ENCODE results near the gene FBXW4.

Gene FBXW4

GRCh38 chr10:101658975-101659374 lies 36.0 kb downstream of the FBXW4 start:
- TF ChIP-seq ZFX (IDR thresholded peaks at IDR 0.05; ENCODE audit: borderline replicate concordance) (no peak), CTCF (IDR thresholded peaks at IDR 0.05) (no peak)
- no peak overlapping the region for H3K27ac ChIP-seq

- TF ChIP-seq CTCF (IDR thresholded peaks at IDR 0.05): no peak
- no peak for TF ChIP-seq ZFX (IDR thresholded peaks at IDR 0.05; ENCODE audit: borderline replicate concordance)
- no peak overlapping the region for H3K27ac ChIP-seq
Measured at GRCh38 chr10:101656890-101657289, 38.1 kb downstream of the FBXW4 start.

- no peak overlapping the region for H3K27ac ChIP-seq
- TF ChIP-seq CTCF (IDR thresholded peaks at IDR 0.05): no peak
- no peak for TF ChIP-seq ZFX (IDR thresholded peaks at IDR 0.05; ENCODE audit: borderline replicate concordance)
Measured at GRCh38 chr10:101655570-101655969, 39.4 kb downstream of the FBXW4 start.

- no peak overlapping the region for H3K27ac ChIP-seq
- TF ChIP-seq ZFX (IDR thresholded peaks at IDR 0.05; ENCODE audit: borderline replicate concordance) (no peak), CTCF (IDR thresholded peaks at IDR 0.05) (no peak)
Measured at GRCh38 chr10:101653536-101653935, 41.4 kb downstream of the FBXW4 start.

GRCh38 chr10:101651336-101651735 lies 43.6 kb downstream of the FBXW4 start:
- H3K27ac ChIP-seq: no peak overlapping the region

GRCh38 chr10:101650863-101651262 lies 44.1 kb downstream of the FBXW4 start:
- no peak overlapping the region for H3K27ac ChIP-seq
- TF ChIP-seq ZFX (IDR thresholded peaks at IDR 0.05; ENCODE audit: borderline replicate concordance) (no peak), CTCF (IDR thresholded peaks at IDR 0.05) (no peak)

More at GRCh38 chr10:101651336-101651735, 43.6 kb downstream of the FBXW4 start:
- no peak for TF ChIP-seq CTCF (IDR thresholded peaks at IDR 0.05)
- no peak for TF ChIP-seq ZFX (IDR thresholded peaks at IDR 0.05; ENCODE audit: borderline replicate concordance)

- no peak overlapping the region for H3K27ac ChIP-seq
- TF ChIP-seq ZFX (IDR thresholded peaks at IDR 0.05; ENCODE audit: borderline replicate concordance): no peak
- TF ChIP-seq CTCF (IDR thresholded peaks at IDR 0.05): no peak
Measured at GRCh38 chr10:101649525-101650085, 45.4 kb downstream of the FBXW4 start.

Measured in 22Rv1 (cell line).